ENCODE measurements around the gene CD69. TPM values are rescaled to one million over a fixed set of nuclear protein-coding genes. Genes with fewer than 3 reads are reported as not detected.

The CD69 gene
- total RNA-seq, 4 donors from 2014 or later, result 5.0 to 18.2 (median 6.2) TPM

GRCh38 chr12:9730591-9730990 lies 30.1 kb downstream of the CD69 start:
- Histone ChIP-seq H3K9me3 (no peaks in the 10 kb centered on the region), H3K27me3 (no peaks in the 10 kb centered on the region), H3K4me1 (no peaks in the 10 kb centered on the region), H3K27ac (no peak overlapping the region), H3K4me3 (replicated peaks in 1 of 3) (no peak overlapping the region), H3K36me3 (no peaks in the 10 kb centered on the region)
- 83 to 87% methylated on average over 6 of the region's 6 CpGs for WGBS, 2 donors
- no peak for TF ChIP-seq POLR2A (IDR thresholded peaks at IDR 0.05)
- no peak for TF ChIP-seq CTCF (IDR thresholded peaks at IDR 0.05)
- no peak for DNase-seq
- intact Hi-C loops (cut with DNase I), result no loop called here

- no peaks in the 10 kb centered on the region for H3K4me1 ChIP-seq
- intact Hi-C loops (cut with DNase I), result no loop called here
- DNase-seq, result no peak
- H3K4me3 ChIP-seq (replicated peaks in 1 of 3), result no peak overlapping the region
- H3K9me3 ChIP-seq, result no peaks in the 10 kb centered on the region
- H3K27ac ChIP-seq, result no peak overlapping the region
- no peaks in the 10 kb centered on the region for H3K27me3 ChIP-seq
- no peak for TF ChIP-seq POLR2A (IDR thresholded peaks at IDR 0.05)
- TF ChIP-seq CTCF (IDR thresholded peaks at IDR 0.05), result no peak
- 48 to 55% methylated on average over 3 of the region's 3 CpGs for whole genome bisulfite sequencing, 2 donors
- no peaks in the 10 kb centered on the region for H3K36me3 ChIP-seq
Measured at GRCh38 chr12:9730011-9730410, 30.7 kb downstream of the CD69 start.

- TF ChIP-seq CTCF (IDR thresholded peaks at IDR 0.05) (no peak), POLR2A (IDR thresholded peaks at IDR 0.05) (no peak)
- Histone ChIP-seq H3K27me3 (no peaks in the 10 kb centered on the region), H3K4me3 (replicated peaks in 1 of 3) (no peak overlapping the region), H3K36me3 (no peaks in the 10 kb centered on the region), H3K27ac (no peak overlapping the region), H3K4me1 (no peaks in the 10 kb centered on the region), H3K9me3 (no peaks in the 10 kb centered on the region)
- intact Hi-C loops (cut with DNase I), result no loop called here
- DNase-seq, result no peak
Measured at GRCh38 chr12:9729082-9729481, 31.6 kb downstream of the CD69 start.

- DNase-seq, result no peak
- TF ChIP-seq CTCF (IDR thresholded peaks at IDR 0.05) (no peak), POLR2A (IDR thresholded peaks at IDR 0.05) (no peak)
- H3K27me3 ChIP-seq, result no peaks in the 10 kb centered on the region
- 84 to 90% methylated on average over 1 of the region's 1 CpG for WGBS, 2 donors
- H3K36me3 ChIP-seq, result no peaks in the 10 kb centered on the region
- no peaks in the 10 kb centered on the region for H3K9me3 ChIP-seq
- no peak overlapping the region for H3K4me3 ChIP-seq (replicated peaks in 1 of 3)
- no peaks in the 10 kb centered on the region for H3K4me1 ChIP-seq
- H3K27ac ChIP-seq, result no peak overlapping the region
- intact Hi-C loops (cut with DNase I), result no loop called here
Measured at GRCh38 chr12:9727813-9728212, 32.9 kb downstream of the CD69 start.

GRCh38 chr12:9725213-9725870 lies 35.4 kb downstream of the CD69 start:
- intact Hi-C loops (cut with DNase I), result no loop called here
- H3K9me3 ChIP-seq, result no peaks in the 10 kb centered on the region
- no peak overlapping the region for H3K4me3 ChIP-seq (replicated peaks in 1 of 3)
- no peaks in the 10 kb centered on the region for H3K27me3 ChIP-seq
- no peak for TF ChIP-seq POLR2A (IDR thresholded peaks at IDR 0.05)
- no peak for TF ChIP-seq CTCF (IDR thresholded peaks at IDR 0.05)
- no peak overlapping the region for H3K27ac ChIP-seq
- no peaks in the 10 kb centered on the region for H3K4me1 ChIP-seq
- no peaks in the 10 kb centered on the region for H3K36me3 ChIP-seq
- DNase-seq, result no peak
- WGBS, 2 donors, result 92 to 93% methylated on average over 2 of the region's 2 CpGs

Measured in thyroid gland (tissue), 4 donors.